DMS 273 (cell line): ENCODE measurements around the gene PAM16.

ENCODE experiments used
- DNase-seq: peaks from one replicate; lab custom pipeline; 2025; ENCODE audit not compliant: unreplicated experiment; lab: John Stamatoyannopoulos, UW

Gene PAM16

DNA sequence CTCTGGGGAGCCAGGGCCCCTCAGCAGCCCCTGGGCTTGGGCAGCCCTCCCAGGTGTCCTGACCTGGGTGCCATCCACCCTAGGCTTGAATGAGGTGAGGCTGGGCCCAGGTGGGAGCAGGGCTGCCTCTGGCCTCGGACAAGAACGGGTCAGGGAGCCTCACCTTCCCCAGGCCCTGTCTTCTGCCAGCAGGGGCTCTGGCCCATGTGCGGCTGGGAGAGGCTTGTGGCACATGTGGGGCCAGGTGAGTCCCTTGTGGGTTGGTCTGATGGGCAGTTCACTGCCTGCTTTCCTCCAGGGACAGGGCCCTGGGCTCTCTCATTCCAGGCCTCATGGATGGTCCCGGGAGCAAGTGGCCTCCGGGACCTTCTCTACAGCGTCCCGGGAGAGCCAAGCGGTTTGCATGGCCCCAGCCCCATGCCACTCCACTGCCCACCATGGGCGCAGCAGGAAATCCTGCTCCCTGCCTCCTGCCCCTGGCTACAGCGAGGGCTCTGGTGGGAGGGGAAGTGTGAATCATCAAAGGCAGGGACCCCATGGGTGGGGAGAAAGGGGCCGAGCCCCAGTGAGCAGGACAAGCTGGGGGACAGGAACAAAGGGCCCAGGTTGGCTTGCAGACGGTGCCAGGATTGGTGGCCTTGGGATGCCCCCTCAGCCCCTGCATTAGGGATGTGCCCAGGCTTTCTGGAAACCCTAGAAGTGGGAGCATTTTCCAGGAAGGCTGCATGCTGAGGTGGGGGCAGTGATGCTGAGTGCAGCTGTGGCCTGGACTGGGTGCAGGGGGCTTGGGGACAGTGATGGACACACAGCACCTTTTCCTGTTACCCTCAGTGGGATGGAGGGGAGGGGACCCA lies 32.7 kb upstream of the PAM16 start:
- no peak for DNase-seq

GRCh38 chr16:4382795-4383357 lies 31.8 kb upstream of the PAM16 start:
- no peak for DNase-seq

- DNase-seq, result no peak
Measured at GRCh38 chr16:4381935-4382794, 31.0 kb upstream of the PAM16 start.

GRCh38 chr16:4381072-4381934 lies 30.2 kb upstream of the PAM16 start:
- no peak for DNase-seq

DNA sequence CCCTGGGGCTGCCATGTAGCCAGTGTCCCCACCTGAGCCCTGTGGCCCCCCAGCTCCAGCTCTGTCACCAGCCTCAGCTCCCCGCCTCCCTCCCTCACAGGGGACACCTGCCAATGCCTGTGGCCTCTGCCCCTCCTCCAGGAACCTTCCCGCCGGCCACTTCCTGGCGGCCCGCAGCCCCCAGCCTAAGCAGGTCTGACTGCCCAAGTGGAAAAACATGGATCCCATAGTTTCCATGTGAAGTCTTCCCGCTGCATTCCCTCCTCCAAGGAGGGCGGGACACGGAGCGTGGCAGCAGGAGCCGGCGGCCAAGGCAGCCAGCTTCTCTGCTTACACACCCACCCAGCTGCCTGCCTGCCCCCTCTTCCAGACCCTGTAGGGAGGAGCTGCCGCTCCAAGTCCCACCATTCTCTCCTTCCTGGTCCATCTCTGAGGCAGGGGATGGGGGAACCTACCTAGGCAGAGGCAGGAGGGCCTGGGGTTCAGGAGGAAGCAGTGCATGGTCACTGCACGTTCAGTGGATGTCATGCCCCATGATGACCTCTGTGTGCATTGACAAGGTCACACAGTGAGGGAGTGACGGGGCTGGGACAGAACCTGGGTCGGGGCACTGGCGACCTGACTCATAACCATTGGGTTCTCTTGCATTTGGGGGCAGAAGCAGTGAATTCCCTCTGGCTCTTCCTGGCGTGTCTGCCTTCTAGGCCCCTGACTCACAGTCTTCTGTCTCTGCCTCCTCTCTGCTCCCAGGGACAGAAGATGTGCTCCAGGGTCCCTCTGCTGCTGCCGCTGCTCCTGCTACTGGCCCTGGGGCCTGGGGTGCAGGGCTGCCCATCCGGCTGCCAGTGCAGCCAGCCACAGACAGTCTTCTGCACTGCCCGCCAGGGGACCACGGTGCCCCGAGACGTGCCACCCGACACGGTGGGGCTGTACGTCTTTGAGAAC lies 29.3 kb upstream of the PAM16 start:
- DNase-seq, result no peak

DNA sequence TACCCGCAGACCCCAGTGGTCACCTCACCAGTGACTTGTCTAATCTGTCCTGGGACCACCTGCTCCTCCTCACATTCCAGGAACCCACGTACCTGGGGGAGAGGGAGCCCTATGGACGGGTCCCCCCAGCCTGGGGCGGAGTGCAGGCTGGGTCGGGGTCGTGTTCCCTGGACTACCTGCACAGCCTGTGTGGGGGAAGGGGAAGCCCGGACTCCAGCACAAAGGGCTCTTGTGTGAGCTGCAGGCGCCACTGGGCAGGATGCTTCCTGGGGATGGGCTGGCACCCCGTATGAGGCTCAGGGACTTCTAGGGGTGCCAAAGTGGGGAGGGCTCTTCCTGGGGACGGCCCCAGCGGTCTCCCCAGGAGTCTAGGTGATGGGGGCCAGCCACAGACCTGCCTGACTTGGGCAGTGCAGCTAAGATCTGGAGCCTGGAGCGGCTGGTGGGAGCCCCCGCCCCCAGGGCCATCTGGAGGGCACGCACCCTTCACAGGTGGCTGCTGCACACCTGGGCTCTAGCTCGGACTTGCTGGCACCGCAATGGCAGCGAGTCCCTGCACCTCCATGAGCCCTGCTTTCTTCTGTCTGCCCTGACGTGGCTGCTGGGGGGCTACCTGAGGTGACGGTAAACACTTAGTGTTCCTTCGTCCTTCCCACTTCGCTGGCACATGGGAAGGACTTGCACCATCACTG lies 28.0 kb upstream of the PAM16 start:
- DNase-seq, result no peak

GRCh38 chr16:4378161-4378666 lies 27.1 kb upstream of the PAM16 start:
- no peak for DNase-seq

DNA sequence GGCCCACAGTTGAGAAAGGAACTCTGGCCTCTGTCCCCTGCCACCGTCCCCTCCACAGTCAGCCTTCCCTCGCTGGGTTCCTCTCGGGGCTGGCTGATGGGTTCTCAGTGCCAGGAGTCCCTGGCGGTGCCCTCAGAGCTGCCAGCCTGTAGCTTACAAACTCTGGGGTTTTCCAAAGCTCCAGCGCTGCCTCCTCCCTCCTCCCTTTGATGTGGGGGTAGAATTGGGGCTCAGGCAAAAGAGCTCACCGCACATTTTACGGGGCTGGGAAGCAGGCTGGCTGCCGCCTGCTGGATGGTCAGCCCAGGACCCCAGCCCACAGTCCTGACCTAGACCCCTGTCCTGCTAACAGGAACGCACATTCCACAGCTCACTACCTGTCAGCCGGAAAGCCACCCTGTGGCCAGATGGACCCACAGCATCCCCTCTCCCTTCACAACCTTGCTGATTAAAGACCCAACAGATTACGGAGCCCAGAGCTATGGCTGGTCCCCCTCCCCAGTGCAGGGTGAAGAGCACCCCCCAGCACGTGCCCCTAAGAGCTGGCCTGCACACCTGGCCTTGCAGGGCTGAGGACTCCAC lies 26.5 kb upstream of the PAM16 start:
- DNase-seq, result peak; percentile 46

GRCh38 chr16:4376893-4377572 lies 25.9 kb upstream of the PAM16 start:
- DNase-seq, result no peak

DNA sequence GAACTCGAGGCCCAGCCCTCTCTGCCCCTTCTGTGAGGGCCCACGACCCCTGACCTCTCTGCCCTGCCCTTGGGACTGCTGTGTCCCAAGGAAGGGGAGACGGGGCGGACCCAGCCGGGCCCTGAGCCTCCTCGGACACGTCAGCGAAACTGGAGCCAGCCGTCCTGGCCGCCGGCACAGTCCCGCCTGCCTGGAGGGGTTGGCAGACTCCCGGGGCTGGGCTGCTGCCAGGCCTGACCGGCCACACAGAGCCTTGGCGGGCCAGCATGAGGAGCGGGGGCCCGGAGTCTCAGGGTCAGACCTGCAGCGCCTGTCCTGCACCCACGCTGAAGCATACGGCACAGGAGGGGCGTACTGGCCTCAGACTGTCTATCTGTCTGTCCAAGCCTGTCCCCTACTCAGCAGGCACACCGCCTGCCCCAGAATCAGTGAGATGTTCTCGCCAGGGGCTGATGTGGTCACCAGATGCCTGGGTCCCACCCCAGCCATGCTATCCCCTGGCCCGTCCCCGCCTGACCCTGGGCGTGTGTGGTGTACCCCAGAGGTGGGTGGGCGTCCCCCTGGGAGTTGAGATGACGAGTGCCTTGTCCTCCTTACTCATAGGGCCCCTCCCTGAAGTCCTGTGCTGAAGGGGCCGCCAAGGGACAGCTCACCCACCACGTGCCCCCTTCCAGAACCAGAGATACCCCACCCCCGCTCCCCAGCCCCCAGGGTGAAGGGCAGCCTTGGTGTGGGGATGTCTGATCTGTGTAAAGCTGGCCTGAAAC lies 25.2 kb upstream of the PAM16 start:
- DNase-seq, result peak; percentile 37

- DNase-seq, result no peak
Measured at GRCh38 chr16:4375717-4376116, 24.6 kb upstream of the PAM16 start.

DNA sequence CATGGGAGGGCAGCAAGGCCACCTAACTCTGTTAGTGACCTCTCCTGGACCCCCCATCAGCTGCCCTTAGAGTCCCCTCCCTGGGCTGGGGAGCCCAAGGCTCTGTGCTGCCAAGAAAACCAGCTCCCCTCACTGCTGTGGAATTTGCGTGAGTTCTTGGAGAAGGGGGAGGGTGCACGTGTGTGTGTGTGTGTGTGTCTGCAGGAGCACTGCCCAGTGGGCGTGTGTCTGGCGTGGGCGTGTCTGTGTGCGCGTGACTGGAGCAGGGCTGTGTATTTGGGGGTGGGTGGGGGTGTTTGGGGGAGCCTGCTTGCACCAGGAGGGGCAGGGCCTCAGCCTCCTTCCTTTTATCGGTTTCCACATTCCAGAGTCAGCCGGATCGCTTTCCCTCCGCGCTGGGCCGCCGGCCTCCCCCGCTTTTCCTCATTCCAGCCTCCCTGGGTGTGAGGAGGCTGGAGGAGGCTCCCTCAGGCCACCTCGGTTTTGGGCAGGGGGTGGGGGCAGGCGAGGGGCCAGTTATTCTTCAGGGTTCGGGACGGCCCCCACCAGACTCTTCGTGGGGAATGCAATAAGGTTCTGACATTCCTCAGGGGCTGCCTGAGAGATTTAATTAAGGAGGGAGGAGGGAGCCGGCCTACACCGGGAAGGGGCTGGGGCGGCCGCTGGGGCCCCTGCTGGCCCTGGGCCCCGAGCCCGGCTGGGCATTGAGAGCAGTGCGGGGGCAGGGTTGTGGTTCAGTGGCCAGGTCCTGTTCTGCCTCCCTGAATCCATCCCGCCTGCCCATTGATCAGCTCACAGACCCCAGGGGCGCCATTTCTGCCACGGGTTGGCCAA lies 23.0 kb upstream of the PAM16 start:
- DNase-seq, result peak; percentile 42

DNA sequence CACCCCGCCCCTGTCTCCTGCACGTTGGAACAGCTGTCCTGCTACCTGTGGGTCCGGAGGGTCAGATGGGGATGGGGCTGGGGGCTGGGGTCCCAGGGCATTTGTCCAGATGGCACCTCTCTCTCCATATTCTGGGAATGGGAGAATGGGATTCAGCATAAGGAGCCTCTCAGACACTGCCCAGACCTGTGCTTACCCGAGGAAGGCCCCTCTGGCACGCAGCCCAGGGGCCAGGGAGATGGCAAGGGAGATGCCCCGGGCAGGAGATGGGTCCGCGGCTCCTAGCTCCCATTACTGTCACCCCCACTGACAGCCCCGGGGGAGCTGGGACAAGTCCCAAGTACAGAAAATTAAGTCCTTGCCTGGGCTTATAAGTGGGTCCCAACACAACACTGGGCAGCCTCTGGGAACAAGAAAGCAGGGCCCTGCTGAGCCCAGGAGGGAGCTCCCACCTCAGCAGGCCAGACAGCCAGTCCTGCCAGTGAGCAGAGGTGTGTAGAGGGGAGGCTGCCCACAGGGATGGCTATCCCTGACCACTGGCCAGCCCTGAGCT lies 22.3 kb upstream of the PAM16 start:
- DNase-seq, result peak; percentile 70

GRCh38 chr16:4372578-4373355 lies 21.6 kb upstream of the PAM16 start:
- no peak for DNase-seq

DNA sequence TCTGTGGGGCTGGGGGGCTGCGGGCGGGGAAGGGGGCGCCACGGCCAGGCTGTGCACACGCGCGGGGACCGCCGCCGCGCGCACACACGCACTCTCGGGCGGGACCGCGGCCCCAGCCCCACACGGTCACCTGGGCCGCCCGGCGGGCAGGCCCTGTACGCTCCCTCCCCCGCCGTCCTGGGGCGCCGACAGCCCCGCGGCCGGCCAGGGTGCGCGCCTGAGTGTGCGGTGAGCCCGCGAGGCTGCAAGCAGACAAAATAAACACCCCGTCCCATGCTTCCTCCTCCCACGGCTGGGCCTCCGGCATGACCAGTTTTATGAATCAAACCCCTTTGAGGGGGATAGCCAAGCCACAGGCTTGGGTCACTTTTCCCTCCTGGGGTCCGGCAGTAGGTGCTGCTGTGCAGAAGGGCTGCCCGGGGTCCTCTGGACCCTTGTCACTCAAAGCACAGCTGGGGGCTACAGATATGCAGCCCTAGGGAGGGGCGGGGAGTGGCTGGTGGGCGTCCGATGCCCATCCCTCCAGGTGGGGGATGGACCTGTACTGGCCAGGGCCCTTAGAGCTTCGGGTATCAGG lies 21.0 kb upstream of the PAM16 start:
- DNase-seq, result no peak
